ENCODE data around the gene ARID1B.

Gene ARID1B

GRCh38 chr6:156901309-156902019 lies 124.3 kb downstream of the ARID1B start:
- DNase-seq (ENCODE audit: low read depth, low spot score), result no peak
- TF ChIP-seq CTCF (IDR thresholded peaks at IDR 0.05; ENCODE audit: low read depth, low read length), result no peak
- in situ Hi-C loops (cut with HindIII; ENCODE audit: low sequenced_read_pairs), result no loop called here

GRCh38 chr6:156902782-156903181 lies 125.6 kb downstream of the ARID1B start:
- DNase-seq (ENCODE audit: low read depth, low spot score), result no peak
- in situ Hi-C loops (cut with HindIII; ENCODE audit: low sequenced_read_pairs), result no loop called here
- TF ChIP-seq CTCF (IDR thresholded peaks at IDR 0.05; ENCODE audit: low read depth, low read length), result no peak
- H3K4me3 ChIP-seq (ENCODE audit: low read depth, low read length), result no peak overlapping the region

More at GRCh38 chr6:156901309-156902019, 124.3 kb downstream of the ARID1B start:
- H3K4me3 ChIP-seq (ENCODE audit: low read depth, low read length), result no peak overlapping the region

- TF ChIP-seq CTCF (IDR thresholded peaks at IDR 0.05; ENCODE audit: low read depth, low read length), result no peak
- H3K4me3 ChIP-seq (ENCODE audit: low read depth, low read length), result no peak overlapping the region
- in situ Hi-C loops (cut with HindIII; ENCODE audit: low sequenced_read_pairs), result no loop called here
- no peak for DNase-seq (ENCODE audit: low read depth, low spot score)
Observed at GRCh38 chr6:156904176-156904967, 127.2 kb downstream of the ARID1B start.

GRCh38 chr6:156905801-156906200 lies 128.6 kb downstream of the ARID1B start:
- in situ Hi-C loops (cut with HindIII; ENCODE audit: low sequenced_read_pairs), result no loop called here
- DNase-seq (ENCODE audit: low read depth, low spot score), result no peak
- no peak for TF ChIP-seq CTCF (IDR thresholded peaks at IDR 0.05; ENCODE audit: low read depth, low read length)
- no peak overlapping the region for H3K4me3 ChIP-seq (ENCODE audit: low read depth, low read length)

- H3K4me3 ChIP-seq (ENCODE audit: low read depth, low read length), result no peak overlapping the region
- no peak for DNase-seq (ENCODE audit: low read depth, low spot score)
- no peak for TF ChIP-seq CTCF (IDR thresholded peaks at IDR 0.05; ENCODE audit: low read depth, low read length)
- in situ Hi-C loops (cut with HindIII; ENCODE audit: low sequenced_read_pairs), result no loop called here
Observed at GRCh38 chr6:156906451-156906850, 129.3 kb downstream of the ARID1B start.

- in situ Hi-C loops (cut with HindIII; ENCODE audit: low sequenced_read_pairs), result no loop called here
Observed at GRCh38 chr6:156909212-156910010, 132.2 kb downstream of the ARID1B start.

More at GRCh38 chr6:156909212-156910010, 132.2 kb downstream of the ARID1B start:
- no peak overlapping the region for H3K4me3 ChIP-seq (ENCODE audit: low read depth, low read length)
- no peak for TF ChIP-seq CTCF (IDR thresholded peaks at IDR 0.05; ENCODE audit: low read depth, low read length)
- no peak for DNase-seq (ENCODE audit: low read depth, low spot score)
